HG02623 (cell line): ENCODE measurements around the gene SLC7A1.

Experiments
- ATAC-seq: cut with Tn5 transposase; IDR thresholded peaks from one replicate; pipeline ENCODE4 v1.9.1; 2021; ENCODE audit warnings: moderate library complexity; ENCODE audit not compliant: unreplicated experiment

Gene SLC7A1

GRCh38 chr13:29532821-29533220 lies 62.7 kb downstream of the SLC7A1 start:
- no peak for ATAC-seq

DNA sequence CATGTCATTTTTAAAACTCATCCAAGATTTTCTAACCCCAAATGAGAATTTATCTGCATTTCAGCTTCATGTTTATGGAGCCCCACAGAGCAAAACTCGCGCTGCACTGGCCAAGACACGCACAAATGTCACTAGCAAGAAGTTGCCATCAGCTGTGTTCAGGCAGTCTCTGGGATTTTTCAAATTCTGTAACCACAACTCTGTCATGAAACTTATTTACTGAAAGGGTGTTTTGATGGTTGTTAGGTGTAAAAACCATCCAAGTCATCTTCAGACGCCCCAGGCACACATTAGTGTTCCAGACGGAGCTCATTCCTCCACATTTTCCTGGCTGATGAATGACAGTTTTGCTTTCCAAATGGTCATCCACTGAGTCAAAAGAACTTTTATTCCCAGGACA lies 63.4 kb downstream of the SLC7A1 start:
- no peak for ATAC-seq

- no peak for ATAC-seq
Observed at GRCh38 chr13:29530901-29531300, 64.6 kb downstream of the SLC7A1 start.

- no peak for ATAC-seq
Observed at GRCh38 chr13:29529754-29530153, 65.7 kb downstream of the SLC7A1 start.

DNA sequence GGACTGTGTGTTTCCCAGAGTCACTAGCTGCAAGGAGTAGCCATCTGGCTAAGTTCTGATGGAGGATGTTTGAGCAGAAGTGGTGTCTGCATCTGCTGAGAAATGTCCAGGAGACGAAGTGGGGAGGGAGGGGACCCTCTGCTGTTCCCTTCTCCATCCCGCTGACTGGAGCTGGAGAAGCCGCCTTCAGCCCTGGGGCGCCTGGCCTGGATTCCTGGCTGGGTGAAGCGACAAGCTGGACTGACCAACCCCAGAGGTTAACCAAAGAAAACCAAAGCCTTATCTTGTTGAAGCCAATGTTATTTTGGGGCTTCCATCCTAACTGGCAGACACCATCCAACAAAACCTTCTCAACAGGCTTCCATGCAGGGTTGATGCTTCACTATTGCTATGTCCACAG lies 67.6 kb downstream of the SLC7A1 start:
- ATAC-seq, result no peak

- no peak for ATAC-seq
Observed at GRCh38 chr13:29527511-29527910, 68.0 kb downstream of the SLC7A1 start.

- no peak for ATAC-seq
Observed at GRCh38 chr13:29526741-29527140, 68.7 kb downstream of the SLC7A1 start.

DNA sequence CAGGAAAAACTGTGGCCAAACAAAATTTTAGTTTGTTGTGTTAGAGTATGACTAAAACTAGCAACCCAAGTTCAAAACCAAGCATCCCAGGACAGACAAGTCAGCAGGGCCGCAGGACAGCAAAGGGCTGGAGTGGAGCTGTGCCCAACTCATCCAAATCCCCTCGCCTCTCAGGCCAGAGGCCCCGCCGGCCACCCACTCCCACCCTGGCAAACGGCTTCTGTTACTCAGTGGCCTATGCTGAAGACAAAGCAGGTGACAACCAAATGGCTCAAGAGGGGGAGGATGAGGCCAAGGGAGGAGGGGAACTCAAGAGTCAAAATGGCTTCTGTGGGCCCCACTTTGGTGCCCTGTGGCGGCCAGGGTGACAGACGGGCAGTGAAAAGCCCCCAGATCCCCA lies 69.7 kb downstream of the SLC7A1 start:
- no peak for ATAC-seq

DNA sequence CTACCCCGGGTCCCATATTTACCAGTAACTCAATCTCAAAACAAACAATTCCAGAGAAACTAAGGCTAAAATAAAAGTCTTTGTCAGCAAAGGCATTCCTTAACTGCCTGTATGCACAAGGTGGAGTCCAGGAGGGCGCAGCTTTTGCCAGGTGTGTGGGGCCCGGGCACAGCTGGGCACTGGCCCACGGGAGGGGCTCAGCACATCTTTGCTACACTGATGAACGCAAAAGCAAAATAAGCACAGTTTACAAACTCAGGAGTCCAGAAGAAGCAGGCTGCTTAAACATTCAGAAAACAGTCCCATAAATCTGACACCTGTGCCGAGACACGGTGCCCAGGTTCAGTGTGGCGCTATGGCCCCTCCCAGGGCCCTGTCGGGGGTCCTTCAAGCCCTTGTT lies 70.8 kb downstream of the SLC7A1 start:
- ATAC-seq, result no peak

DNA sequence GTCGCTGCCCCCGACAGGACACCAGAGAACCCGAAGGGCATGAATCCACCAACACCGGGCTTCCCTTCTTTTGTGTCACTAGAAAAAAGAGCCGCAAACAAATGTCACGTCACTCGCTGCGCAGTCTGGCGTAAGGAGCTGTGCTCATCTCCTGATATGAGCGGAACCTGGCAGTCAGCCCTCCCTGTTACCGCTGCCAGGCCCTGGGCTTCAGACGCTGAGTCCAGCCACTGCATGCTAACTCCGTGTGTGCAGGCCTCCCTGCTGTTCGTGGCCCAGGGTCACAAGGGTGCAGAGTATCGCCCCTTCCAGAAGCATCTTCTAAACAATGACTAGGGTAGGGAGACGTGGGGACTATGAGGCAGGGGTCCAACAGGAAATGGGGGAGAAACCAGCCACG lies 71.3 kb downstream of the SLC7A1 start:
- no peak for ATAC-seq

DNA sequence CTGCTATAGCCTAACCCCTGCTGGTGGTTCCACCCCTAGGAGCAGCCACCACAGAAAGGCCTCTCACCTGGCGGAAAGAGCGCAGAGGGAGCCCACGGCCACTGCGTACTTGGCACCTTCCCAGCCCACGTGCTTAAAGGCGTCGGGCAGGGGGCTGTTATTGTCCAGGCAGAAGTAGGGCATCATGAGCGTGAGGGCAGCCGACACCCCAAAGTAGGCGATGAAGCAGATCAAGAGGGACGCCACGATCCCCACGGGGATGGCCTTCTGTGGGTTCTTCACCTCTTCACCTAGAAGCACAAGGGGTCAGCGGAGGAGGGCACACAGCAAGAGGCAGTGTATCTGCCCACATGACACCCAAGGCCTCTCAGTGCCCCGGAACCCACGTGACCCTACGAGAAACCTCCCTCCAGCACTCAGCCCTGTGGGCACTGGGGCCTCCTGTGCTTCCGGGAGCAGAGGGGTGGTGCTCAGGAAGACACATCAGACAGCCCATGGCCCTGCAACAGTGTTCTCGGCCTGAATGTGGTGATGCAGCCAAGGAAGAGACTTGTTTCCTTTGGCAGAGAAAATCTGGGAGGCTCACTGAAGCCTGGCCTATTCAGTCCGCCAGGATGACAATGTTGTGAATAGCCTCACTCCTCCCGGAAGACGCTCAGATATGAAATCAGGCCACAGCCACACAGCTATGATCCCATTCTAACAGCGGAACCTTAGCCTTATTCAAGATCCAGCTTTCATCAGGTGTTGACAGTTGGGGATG lies 72.1 kb downstream of the SLC7A1 start:
- no peak for ATAC-seq

- ATAC-seq, result no peak
Observed at GRCh38 chr13:29522044-29522685, 73.3 kb downstream of the SLC7A1 start.

DNA sequence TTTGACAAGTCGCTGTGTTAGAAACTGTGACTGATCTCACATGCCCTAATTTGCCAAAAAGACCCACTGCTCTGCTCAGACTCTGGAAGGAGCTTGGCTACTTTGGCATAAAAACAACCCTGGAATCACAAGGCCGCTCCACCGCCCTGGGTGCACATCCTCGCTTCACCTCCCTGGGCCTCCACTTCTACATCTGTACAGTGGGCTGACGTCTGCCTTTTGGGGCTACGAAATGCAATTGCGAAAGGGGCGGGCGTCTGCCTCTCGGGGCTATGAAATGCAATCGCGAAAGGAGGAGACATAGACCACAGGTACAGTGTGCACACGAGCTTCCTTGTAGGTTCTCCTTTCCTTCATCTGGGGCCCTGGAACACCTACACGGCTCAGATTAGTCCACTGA lies 74.2 kb downstream of the SLC7A1 start:
- ATAC-seq, result no peak

DNA sequence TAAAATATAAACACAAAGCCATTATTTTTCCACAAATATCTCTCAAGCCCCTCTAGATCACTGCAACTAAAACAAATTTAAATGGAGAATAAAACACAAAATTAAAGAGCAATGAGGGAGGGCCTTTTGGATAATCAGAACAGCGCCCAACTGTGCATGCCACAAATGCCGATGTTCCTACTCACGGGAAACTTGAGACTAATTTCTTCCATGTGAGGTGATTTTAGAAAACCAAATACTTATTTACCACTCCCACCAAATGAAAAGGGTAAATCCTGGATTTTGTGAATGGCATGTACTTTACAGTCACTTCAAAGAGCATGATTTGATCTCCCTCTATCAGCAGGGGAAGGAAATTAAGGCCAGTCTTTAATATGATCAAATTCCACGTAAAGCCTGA lies 74.8 kb downstream of the SLC7A1 start:
- no peak for ATAC-seq

DNA sequence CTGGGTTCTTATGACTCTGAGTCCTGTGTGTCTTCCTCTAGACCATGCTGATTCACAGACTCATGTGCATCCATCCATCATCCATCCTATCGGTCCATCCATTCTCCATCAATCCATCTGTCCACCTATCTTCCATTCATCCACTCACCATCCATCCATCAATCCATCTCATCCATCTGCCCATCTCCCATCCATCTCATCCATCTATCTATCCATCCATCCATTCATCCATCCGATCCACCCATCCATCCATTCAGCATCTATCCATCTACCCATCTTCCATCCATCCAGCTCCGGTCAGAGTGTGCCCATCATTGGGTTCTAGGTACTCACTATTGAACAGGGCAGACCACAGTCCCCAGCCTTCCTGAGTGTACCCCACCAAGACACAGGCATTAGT lies 75.6 kb downstream of the SLC7A1 start:
- ATAC-seq, result no peak

GRCh38 chr13:29516880-29517279 lies 78.6 kb downstream of the SLC7A1 start:
- no peak for ATAC-seq

DNA sequence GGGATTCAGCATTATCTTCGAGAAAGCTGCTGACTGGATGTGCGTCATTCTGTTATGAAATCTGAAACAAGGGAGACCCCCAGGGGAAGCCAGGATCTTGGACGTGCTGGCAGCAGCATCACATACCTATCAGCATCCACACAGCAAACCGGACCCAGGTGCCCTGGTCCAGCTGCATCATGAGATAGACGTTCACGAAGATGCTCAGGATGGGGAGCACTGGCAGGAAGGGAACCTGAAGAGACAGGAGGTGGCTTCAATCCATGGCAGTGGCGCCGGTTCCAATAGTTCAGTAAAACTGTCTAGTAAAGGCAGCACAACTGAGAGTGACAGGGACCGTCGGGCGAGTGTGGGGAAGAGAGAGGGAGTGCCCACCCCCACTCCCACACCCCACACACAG lies 79.5 kb downstream of the SLC7A1 start:
- ATAC-seq, result no peak

- ATAC-seq, result no peak
Observed at GRCh38 chr13:29515372-29515771, 80.1 kb downstream of the SLC7A1 start.

DNA sequence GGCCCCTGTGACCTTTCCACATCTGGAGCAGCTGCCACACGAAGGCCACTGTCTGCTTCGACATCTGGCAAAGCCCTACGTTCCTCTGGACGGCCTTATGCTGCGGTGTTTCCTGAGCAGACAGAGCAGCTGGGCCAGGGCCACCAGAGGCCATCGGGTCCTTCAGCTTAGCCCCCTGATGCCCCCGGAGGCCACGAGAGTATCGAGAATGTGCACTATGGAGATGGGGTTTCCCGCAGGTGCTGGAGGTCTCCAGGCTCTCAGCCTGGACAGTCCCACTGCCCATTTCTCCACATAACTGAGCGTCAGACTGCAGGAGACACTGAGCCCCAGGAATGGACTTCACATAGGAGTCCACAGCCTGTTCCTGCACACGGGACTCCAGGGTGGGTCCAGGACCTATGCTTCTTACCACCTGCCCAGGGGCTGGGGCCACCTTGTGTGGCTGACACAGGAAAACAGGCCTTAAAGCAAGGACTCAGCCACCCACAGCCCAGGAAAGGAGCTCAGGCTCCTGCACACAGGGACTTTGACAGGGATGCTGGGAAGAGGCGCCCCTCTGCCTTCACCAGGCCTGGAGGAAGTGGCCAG lies 80.7 kb downstream of the SLC7A1 start:
- ATAC-seq, result no peak

- ATAC-seq, result no peak
Observed at GRCh38 chr13:29513981-29514719, 81.3 kb downstream of the SLC7A1 start.
